Stimulated activated naive CD4-positive, alpha-beta T cell (primary cell): ENCODE results near the gene KYAT1.
"Not testable (repeated sequence)": the region's sequence is repeated elsewhere in the genome, so short reads cannot be mapped to it uniquely, and the experiment has no call there.

Experiments
- DNase-seq, 6 experiments: peaks; one replicate each; lab custom pipeline; 2025; lab: John Stamatoyannopoulos, UW

KYAT1 gene

DNA sequence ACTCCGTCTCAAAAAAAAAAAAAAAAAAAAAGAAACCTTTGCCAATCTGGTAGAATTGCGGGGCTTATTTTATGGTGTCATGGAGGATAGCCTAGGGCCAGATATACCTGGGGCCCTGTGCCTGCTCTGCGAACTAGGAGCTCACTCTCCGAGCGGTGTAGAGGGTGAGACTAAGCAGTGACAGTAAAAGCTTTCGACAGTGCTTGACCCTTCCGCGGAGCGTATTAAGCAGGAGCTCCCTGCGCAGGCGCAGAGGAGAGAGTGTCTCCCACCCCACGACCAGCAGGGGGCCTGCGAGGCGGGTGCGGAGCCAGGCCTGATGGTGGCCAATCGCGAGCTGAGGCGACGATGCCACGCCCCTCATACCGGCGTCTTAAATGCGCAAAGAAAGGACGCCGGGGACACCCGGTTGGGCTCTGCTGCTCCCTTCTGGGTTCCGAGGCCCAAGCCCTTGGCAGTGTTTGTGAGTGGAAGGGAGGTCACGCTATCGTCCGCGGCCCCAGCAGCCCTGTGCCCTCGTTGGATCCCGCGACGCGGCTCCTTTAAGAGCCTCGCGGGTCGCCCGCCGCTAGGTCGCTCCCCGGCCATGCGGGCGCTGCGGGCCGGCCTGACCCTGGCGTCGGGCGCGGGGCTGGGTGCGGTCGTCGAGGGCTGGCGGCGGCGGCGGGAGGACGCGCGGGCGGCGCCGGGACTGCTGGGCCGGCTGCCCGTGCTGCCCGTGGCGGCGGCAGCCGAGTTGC lies 63.5 kb downstream of the KYAT1 start, which contains the start of gene ENDOG:
TSS of gene ENDOG (plus strand) at position 402 of the 740 bp plus-strand sequence. CDS start at position 587, 185 bp downstream.
- peak; percentile 89 to 97 (median 95) for DNase-seq

DNA sequence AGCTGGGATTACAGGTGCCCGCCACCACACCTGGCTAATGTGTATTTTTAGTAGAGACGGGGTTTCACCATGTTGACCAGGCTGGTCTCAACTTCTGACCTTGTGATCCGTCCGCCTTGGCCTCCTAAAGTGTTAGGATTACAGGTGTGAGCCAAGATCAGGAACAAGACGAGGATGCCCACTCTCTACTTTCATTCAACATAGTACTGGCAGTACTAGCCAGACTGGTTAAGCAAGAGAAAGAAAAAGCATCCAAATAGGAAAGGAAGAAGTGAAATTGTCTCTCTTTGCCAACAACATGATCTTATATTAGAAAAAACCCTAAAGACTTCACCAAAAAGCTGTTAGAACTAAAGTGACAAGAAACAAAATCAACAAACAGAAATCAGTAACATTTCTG lies 70.9 kb downstream of the KYAT1 start:
- no peak for DNase-seq

DNA sequence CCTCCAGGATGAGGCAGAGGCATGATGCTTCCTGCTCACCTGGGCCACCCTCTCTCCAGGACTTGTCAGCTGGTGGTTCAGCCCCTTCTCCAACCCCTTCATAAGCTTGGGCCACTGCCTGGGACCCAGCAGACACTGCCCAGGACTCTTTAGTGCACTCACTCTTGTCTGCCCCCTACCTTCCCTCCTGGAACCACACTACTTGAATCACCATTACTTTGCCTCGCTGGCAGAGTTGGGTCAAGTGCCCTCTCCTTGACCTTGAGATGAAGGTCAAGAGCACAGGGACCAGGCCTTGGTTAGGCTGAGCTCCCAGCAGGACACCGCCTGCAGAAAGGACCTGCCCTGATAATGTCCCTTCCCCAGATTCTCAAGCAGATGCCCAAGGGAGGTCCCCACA lies 71.9 kb downstream of the KYAT1 start:
- no peak for DNase-seq

DNA sequence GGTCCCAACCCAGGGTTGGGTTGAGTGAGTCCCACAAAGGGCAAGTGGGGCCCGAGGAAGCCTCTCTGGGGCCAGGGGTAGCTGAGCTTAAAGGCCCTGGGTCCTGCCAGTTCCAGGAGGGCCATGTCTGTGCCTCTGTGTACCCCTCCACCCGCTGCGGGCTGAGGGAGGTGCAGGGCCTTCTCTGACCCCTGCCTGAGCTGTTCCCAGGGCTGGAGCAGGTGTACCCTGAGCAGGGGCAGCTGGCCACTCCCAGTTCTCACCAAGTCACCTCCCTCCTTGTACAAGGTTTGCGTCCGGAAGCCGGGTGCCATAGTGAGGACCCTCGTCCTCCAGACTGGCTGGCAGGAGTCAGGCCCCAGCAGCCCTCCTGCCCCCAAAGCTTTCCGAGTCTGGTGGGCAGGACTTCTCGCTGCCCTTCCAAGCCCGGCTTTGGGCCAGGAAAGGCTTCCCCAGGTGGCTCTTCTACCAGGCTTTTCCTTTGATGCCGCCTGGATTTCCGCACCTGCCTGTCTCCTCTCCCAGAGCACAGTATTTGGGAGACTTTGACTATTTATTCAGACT lies 72.6 kb downstream of the KYAT1 start:
- DNase-seq, result no peak

DNA sequence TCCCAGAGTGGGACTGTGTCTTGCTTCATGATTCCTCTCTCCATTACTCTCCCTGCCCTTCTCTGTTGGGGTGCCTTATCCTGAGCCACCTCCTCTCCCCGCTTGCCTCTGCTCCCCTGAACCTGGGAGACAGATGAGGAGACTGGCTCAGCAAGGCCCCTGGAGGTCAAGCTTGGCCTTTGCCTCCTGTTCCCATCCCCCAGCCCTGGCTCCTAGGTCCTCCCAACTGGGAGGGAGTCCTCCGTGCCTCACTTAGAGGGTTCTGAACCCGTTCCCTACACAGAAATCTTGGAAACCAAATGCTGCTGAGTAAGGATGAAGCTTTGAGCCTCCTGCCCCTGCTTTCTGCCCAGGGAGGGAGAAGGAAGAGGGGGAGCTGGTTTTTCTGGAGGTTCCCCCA lies 73.2 kb downstream of the KYAT1 start:
- DNase-seq, result no peak

DNA sequence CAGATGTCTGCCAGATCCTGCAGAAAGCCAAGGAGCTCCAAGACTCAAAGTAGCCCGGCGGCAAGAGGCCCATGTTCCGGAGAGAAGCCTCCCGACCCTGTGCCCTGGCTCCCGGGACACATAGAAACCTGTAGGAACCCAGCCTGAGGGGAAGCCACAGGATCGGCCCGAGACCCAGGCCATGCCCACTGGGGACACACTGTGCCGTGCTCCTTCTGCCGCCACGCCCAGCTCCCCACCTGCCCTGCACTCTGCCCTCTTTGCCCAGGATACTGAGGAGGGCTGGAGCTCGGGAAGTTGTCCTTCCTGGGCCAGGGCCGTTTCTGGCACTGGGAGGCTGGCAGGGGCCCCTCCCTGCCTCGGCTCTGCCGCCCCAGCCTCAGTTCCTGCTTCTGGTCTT lies 73.9 kb downstream of the KYAT1 start:
- DNase-seq, result no peak

DNA sequence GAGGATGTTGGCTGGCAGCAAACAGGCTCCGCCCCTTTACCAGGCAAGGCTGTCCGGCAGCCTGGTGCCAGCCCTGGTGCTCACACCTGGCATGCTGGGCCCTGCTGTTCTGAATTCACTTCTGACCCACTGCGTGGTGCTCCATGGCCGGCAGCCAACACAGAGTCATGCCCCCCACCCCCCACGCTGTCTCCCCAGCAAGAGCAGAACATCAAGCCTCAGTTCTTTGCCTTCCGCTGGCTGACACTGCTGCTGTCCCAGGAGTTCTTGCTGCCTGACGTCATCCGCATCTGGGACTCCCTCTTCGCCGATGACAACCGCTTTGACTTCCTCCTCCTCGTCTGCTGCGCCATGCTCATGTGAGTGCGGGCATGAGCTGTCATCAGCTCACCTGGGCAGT lies 76.1 kb downstream of the KYAT1 start:
- no peak for DNase-seq

DNA sequence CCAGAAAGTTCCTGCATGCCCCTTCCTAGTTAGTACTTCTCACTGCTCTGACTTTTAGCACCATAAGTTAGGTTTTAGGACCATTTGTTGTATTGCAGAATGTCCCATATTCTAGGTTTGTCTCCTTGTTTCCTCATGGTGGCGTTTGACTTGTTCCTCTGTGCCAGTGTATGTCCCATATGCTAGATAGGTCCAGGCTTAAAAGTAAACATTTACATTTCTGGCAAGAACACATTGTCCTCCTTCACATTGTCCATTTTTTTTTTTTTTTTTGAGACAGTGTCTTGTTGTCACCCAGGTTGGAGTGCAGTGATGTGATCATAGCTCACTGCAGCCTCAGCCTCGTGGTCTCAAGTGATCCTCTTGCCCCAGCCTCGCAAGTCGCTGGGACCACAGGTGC lies 79.3 kb downstream of the KYAT1 start:
- DNase-seq, result no peak

DNA sequence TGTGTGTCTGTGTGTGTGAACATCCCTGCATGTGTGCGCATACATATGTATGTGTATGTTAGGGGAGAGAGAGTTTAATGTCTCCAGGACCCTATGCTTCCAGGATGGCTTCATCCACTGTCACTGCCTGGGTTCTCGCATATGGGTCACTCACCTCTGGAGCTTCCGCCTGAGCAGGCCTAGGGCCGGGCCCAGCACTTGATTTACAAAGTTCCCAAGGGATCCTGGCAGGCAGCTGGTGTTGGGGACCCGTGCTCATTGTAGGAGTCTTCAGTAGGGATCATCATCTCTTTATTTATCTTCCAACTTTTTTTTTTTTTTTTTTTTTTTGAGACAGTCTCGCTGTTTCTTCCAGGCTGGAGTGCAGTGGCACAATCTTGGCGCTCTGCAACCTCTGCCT lies 81.7 kb downstream of the KYAT1 start:
- no peak for DNase-seq

DNA sequence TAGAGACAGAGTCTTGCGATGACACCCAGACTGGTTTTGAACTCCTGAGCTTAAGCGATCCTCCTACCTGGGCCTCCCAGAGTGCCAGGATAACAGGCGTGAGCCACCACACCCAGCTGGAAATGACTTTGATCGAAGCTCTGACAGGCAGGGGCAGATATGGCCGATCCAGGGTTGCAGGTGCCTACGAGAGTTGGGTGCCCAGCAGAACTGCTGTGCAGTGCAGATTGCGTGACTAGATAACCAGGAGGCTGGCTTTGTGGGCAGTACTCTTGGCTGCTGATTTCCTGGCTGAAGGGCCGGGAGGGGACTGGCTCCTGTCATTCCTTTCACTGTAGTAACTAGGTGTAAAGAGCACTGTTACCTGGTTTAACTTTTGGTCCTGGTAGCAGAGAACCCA lies 82.9 kb downstream of the KYAT1 start:
- DNase-seq, result no peak

DNA sequence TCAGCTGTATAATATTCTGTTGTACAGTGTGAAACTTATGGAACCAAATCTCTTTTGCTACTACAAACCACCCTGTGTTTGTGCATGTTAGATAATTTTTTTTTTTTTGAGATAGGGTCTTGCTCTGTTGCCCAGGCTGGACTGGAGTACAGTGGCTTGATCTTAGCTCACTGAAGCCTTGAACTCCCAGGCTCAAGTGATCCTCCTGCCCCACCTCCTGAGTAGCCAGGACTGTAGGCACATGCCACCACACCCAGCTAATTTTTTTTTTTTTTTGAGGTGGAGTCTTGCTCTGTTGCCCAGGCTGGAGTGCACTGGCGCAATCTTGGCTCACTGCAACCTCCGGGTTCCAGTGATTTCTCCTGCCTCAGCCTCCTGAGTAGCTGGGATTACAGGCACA lies 86.8 kb downstream of the KYAT1 start:
- DNase-seq, result not testable (repeated sequence)

DNA sequence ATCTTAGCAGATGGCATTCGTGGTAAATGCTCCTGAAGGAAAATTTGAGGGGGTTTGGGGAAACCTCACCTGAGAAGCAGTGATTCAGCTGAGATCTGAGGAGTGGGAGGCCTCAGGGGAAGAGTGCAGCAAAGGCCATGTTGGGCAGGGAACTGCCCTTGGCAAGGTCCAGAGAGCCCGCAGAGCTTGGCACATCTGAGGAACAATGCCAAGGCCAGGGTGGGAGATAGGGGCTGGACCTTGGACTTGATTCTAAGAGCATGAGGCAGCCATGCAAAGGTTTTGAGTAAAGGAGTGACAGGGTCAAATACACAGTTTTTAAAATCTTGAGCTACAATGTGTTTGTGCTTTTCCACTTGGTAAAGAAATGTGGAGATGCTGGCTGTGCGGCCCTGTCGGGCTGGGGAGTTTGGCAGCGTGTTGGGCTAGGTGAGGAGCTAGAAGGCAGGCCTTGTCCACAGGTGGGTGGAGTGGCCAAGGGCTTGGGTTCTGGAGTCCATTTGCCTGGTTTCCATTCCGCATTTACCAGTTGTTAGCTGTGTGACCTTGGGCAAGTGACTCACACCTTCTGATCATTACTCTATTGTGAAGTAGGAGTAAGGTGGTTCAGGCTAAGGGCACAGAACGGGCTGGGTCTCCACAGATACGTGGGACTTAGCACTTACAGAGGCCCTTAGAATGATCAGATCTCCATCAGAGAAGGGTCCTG lies 88.6 kb downstream of the KYAT1 start:
- no peak for DNase-seq

DNA sequence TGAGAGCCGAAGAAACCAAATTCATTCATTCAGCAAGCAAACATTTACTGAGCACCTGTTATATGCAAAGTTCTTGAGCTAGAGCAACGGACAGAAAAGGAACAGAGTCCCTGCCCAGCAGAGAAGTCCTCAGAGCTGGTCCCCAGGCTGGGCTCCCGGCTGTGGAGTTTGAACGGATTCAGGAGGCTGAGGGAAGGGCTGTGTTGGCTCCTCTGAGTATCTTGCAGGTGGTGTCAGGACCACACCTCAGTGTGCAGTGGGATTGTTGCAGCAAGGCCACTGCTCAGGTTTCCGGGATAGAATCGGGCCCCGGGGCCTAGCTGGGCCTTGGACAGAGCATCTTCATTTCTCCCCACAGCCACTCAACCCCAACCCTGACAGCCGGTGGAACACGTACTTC lies 89.6 kb downstream of the KYAT1 start:
- no peak for DNase-seq

DNA sequence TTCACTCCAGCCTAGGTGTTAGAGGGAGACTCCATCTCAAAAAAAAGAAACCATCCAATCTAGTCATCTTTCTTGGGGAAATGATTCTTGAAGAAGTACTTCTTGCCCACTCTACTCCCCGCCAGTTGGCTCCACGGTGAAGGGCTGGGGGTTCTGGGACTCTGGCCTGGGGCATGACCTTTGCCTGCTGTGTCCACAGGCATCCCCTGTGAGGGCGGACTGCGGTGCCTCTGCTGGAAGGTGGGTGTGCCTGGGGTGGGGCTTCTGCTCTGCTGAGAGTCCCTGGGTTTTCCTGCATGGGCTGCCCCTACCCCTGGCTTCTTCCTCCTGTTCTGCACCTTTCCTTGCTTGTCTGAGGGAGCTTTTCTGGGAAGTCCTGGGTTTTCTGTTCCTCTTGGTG lies 91.2 kb downstream of the KYAT1 start:
- DNase-seq, result no peak

DNA sequence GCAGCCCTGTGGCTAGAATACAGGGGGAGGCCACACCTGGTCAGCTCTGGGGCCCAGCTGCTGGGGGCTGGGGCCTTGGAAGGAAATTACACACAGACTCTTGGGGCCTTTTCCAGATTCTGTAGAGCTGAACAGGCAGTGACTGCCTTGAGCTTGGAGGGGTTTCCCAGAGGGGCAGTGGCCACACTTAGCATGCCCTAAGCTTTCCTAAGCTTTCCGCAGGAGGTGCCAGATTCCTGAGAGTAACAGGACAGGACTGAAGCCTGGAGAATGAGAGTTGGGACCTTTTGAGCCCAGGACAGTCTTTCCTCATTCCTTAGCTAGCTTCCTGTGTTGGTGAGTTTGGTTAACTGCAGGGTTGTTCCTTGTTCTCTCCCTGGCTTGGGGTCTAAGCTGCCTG lies 93.3 kb downstream of the KYAT1 start:
- no peak for DNase-seq

DNA sequence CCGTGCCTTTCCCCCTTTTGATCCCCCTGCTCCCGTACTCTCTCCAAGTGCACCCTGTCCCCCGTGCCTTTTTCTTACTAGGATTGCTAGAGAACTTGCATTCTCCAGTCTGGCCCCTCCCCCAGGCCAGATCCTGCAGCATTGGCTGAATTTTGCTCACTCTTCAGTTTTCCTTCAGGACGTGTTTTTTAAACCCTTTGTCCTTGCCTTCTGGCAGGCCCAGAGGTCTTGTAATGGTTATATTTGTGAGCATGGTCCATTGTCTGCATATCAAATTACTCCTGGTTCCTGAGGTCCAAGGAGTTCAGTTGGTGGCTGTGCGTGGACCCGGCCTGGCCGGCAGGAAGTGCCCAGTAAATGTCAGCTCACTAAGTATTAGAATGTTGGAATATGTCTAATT lies 94.1 kb downstream of the KYAT1 start:
- DNase-seq, result peak in 1 of 6 experiments; percentile 36

DNA sequence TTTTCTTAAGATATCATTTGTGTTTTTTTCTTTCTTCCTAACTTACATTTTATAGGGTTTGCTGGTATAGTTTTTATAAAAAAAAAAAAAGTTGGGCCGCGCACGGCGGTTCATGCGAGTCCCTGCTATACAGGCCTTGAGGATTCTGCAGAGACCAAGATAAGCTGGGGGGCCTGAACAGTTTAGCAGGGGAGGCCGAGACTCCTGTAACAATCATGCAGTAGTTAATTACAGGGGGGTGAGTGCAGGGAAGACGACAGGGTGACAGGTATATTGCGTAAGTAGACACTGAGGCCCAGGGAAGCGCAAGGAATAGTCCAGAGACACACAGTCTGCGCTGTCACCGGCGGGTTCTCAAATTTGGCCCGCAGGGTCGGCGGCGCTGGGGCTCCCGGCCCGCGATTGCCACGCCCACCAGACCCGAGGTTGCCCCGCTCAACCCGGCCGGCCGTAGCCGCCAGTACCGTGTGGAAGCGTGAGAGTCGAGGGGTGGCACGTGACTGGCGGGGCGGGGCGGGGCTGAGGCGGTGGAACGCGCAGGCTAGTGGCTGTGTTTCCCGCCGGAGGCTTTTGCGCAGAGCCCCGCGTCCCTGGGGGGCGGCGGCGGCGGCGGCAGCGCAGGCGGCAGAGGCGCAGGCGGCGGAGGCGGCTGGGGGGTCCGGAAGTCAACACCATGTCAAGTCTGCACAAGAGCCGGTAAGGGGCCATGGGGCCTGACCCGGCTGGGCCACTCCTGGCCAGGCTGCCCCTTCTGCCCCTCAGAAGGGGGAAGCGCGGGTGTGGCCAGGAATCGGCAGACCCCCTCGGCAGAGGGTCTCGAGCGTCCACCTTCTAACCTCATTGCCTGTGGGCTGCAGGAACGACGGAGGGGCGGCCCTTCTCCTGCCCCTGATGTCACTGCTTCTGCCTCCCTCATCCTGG lies 94.8 kb downstream of the KYAT1 start, which contains the start of gene TBC1D13:
TSS of gene TBC1D13 (plus strand) at position 573 of the 921 bp plus-strand sequence. CDS start at position 674, 101 bp downstream.
- DNase-seq, result peak; percentile 85 to 93 (median 90)

DNA sequence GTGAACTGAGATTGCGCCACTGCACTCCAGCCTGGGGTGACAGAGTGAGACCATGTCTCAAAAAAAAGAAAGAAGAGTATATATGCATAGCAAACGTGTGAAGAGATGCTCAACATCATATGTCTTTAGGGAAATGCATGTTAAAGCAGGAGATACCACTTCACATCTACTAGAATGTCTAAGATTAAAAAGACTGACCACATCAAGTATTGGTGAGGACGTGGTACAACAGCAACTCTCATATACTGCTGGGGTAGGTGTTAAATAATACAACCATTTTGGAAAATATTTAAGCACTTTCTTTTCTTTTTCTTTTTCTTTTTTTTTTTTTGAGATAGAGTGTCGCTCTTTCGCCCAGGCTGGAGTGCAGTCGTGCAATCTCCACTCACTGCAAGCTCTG lies 96.3 kb downstream of the KYAT1 start:
- DNase-seq, result no peak
